Lung (tissue), 12 donors: Measurements from ENCODE around the gene SMCO4. TPM values are rescaled to one million over a fixed set of nuclear protein-coding genes. Genes with fewer than 3 reads are reported as not detected.
A peak's percentile ranks its signal among the peaks of the same experiment; 100 is the strongest.

Experiments used
- ATAC-seq: fragments of 200-7000 bp; cut with Tn5 transposase; one replicate; pipeline ENCODE4 v1.9.1; 2020; ENCODE audit warnings: moderate number of reproducible peaks; ENCODE audit not compliant: insufficient read depth, low FRiP score
- DNase-seq, 3 donors: peaks; one replicate each; pipeline ENCODE4 v3.0.0-alpha.2; 2013 to 2017
- H3K27ac ChIP-seq, 2 donors: one replicate each; pipeline ENCODE4 v1.5.1; 2013; ENCODE audit warnings: mild to moderate bottlenecking in 2 of 2, moderate library complexity in 2 of 2, control low read depth in 1 of 2, inconsistent platforms in 1 of 2, low read depth in 1 of 2, low read length in 1 of 2
- H3K27me3 ChIP-seq, 3 donors: one replicate each; pipeline ENCODE4 v1.5.1; 2013; ENCODE audit warnings: low read length in 2 of 3; ENCODE audit not compliant: control insufficient read depth in 3 of 3, insufficient read depth in 3 of 3
- H3K36me3 ChIP-seq, 4 donors: one replicate each; pipeline ENCODE4 v1.5.1; 2013; ENCODE audit warnings: low read length in 4 of 4, mild to moderate bottlenecking in 1 of 4, moderate library complexity in 1 of 4; ENCODE audit not compliant: control insufficient read depth in 4 of 4, insufficient read depth in 4 of 4
- H3K4me1 ChIP-seq, 5 donors: one replicate each; pipeline ENCODE4 v1.5.1; 2013; ENCODE audit warnings: low read length in 5 of 5, mild to moderate bottlenecking in 2 of 5, moderate library complexity in 1 of 5; ENCODE audit not compliant: control insufficient read depth in 5 of 5, insufficient read depth in 5 of 5
- H3K4me3 ChIP-seq: one replicate; pipeline ENCODE4 v1.5.1; 2013; ENCODE audit warnings: mild to moderate bottlenecking, control low read depth, moderate library complexity
- H3K9ac ChIP-seq, 2 donors: one replicate each; pipeline ENCODE4 v1.5.1; 2013; ENCODE audit warnings: low read length in 2 of 2, control low read depth in 1 of 2; ENCODE audit not compliant: insufficient read depth in 1 of 2
- H3K9me3 ChIP-seq, 4 donors: one replicate each; pipeline ENCODE4 v1.5.1; 2013; ENCODE audit warnings: low read length in 3 of 4, mild to moderate bottlenecking in 1 of 4, moderate library complexity in 1 of 4; ENCODE audit not compliant: control insufficient read depth in 4 of 4, insufficient read depth in 3 of 4
- WGBS, 2 donors: extraction: QIAGEN DNeasy Blood & Tissue Kit; methylation state at CpG; one replicate each; pipeline ENCODE4 v1.1.7; 2013; 5-methylcytosine and 5-hydroxymethylcytosine counted together
- polyA plus RNA-seq, 2 donors: library from polyadenylated mRNA; stranded (reverse); fragments of 200-250 nt; gene quantifications; one replicate each; pipeline ENCODE4 v1.2.1, GENCODE V29; 2013
- total RNA-seq, 2 donors: library from RNA; depleted of rRNA in 1 of 2; stranded (reverse); fragments of >200 nt in 1 of 2; gene quantifications; one replicate each; pipeline ENCODE4 v1.2.1, GENCODE V29; 2014 to 2021
- TF ChIP-seq, protein P1 (sequence below): IDR thresholded peaks from 2 replicates; pipeline ENCODE4 v1.5.1; 2012; ENCODE audit warnings: mild to moderate bottlenecking; ENCODE audit errors: control extremely low read depth, extremely low read depth
- donor health status: control.
- donor health status: control.
- donor health status: Bipolar disorder and iron deficiency.
- donor health status: healthy.
- donor health status: DM: yes; HTN: yes; CAD: no.

SMCO4 gene
- total and polyA plus RNA-seq, 4 donors, result 27.0 to 132 (median 43.6) TPM

DNA sequence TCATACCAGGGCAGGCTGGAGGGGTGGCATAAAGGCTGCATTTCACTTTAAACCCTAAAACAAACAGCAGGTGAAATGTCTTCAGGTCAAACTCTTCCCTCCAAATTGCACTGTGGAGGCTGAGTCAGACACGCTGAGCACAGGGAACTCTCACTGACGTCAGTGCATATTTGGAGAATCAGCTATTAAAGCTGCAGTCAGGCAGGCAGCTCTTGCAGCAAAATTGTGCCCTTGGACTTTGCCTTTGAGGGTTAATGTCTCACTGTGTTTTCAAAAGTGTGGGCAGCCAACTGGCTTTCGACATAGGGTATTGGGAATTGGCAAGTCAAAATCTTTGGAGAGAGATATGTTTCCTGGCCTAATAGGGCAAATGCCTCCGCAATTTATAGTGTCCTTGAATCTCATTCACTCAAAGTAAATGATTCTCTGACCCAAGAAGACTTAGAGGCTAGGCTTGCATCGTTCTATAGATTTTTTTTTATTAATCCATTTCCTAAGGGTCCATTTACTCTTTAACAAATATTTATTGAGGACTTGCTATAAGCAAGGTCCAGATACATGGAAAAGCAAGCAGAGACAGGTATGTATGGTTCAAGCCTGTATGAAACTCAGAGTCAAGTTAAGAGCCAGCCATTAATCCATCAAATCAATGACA lies 27.7 kb upstream of the SMCO4 start:
- H3K9ac ChIP-seq, result no peak overlapping the region
- ATAC-seq (peak; percentile 56), DNase-seq (peak in 1 of 3 donors; percentile 28)
- no peaks in the 10 kb centered on the region for H3K36me3 ChIP-seq
- no peaks in the 10 kb centered on the region for H3K27me3 ChIP-seq
- no peaks in the 10 kb centered on the region for H3K9me3 ChIP-seq
- H3K4me1 ChIP-seq, result peaks cover 0 to 9% (median 7%) of the 10 kb centered on the region in 5 donors
- no peak overlapping the region for H3K4me3 ChIP-seq
- no peak overlapping the region for H3K27ac ChIP-seq
- TF ChIP-seq, protein P1, sequence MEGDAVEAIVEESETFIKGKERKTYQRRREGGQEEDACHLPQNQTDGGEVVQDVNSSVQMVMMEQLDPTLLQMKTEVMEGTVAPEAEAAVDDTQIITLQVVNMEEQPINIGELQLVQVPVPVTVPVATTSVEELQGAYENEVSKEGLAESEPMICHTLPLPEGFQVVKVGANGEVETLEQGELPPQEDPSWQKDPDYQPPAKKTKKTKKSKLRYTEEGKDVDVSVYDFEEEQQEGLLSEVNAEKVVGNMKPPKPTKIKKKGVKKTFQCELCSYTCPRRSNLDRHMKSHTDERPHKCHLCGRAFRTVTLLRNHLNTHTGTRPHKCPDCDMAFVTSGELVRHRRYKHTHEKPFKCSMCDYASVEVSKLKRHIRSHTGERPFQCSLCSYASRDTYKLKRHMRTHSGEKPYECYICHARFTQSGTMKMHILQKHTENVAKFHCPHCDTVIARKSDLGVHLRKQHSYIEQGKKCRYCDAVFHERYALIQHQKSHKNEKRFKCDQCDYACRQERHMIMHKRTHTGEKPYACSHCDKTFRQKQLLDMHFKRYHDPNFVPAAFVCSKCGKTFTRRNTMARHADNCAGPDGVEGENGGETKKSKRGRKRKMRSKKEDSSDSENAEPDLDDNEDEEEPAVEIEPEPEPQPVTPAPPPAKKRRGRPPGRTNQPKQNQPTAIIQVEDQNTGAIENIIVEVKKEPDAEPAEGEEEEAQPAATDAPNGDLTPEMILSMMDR, result no peak
- WGBS, 2 donors, result 50 to 72% methylated on average over 5 of the region's 5 CpGs

DNA sequence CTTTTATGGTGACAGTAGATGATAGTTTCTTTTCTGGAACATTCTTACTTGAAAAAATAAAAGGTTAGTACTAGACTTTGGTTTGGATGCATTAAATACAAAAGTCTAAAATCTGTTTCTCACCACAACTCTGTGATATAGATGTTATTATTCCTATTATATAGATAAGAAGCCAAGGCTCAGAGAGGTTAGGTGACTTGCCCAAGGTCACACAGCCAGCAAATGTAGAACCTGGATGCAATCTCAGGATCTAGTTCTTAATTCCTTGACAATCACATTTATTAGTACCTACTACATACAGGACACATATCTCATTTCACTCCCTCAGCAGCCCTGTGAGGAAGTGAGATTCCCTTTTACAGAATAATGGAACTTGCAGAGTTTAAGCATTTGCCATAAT lies 26.3 kb upstream of the SMCO4 start:
- ATAC-seq (no peak), DNase-seq (no peak)
- Histone ChIP-seq H3K27ac (no peak overlapping the region), H3K36me3 (no peaks in the 10 kb centered on the region), H3K27me3 (no peaks in the 10 kb centered on the region), H3K9ac (no peak overlapping the region), H3K4me3 (no peak overlapping the region), H3K9me3 (no peaks in the 10 kb centered on the region), H3K4me1 (peaks cover 0 to 9% (median 7%) of the 10 kb centered on the region in 5 donors)
- TF ChIP-seq, protein P1, result no peak

DNA sequence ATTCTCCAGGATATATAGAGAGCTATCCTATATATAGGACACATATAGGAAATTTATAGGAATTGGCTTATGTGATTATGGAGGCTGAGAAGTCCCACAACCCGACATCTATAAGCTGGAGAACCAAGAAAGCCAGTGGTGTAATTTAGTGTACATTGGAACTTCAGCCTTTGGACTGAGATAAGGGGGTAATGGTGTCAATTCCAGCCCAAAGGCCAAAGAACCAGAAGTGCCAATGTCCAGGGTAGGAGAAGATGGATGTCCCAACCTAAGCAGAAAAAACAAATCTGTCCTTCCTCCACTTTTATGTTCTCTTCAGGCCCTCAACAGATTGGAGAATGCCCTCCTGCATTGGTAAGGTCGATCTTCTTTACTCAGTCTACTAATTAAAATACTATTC lies 25.5 kb upstream of the SMCO4 start:
- ATAC-seq, result no peak
- TF ChIP-seq, protein P1, result no peak

More for the DNA sequence above, 25.5 kb upstream of the SMCO4 start:
- DNase-seq, result no peak
- H3K9ac ChIP-seq, result no peak overlapping the region
- no peak overlapping the region for H3K27ac ChIP-seq
- H3K4me1 ChIP-seq, result peaks cover 0 to 9% (median 7%) of the 10 kb centered on the region in 5 donors
- H3K27me3 ChIP-seq, result no peaks in the 10 kb centered on the region
- no peak overlapping the region for H3K4me3 ChIP-seq
- WGBS, 2 donors, result 85 to 94% methylated on average over 2 of the region's 2 CpGs
- H3K9me3 ChIP-seq, result no peaks in the 10 kb centered on the region
- no peaks in the 10 kb centered on the region for H3K36me3 ChIP-seq
